Erythroblast (primary cell): ENCODE results near the gene DOCK2.

Experiments used
- GATA1 ChIP-seq: IDR thresholded peaks from 2 replicates; pipeline ENCODE4 v1.6.1; 2011; ENCODE audit warnings: low read depth, mild to moderate bottlenecking, control low read depth, low read length, moderate library complexity
- POLR2A ChIP-seq: IDR thresholded peaks from 2 replicates; pipeline ENCODE4 v1.6.1; 2011; ENCODE audit warnings: mild to moderate bottlenecking, low read length

DNA sequence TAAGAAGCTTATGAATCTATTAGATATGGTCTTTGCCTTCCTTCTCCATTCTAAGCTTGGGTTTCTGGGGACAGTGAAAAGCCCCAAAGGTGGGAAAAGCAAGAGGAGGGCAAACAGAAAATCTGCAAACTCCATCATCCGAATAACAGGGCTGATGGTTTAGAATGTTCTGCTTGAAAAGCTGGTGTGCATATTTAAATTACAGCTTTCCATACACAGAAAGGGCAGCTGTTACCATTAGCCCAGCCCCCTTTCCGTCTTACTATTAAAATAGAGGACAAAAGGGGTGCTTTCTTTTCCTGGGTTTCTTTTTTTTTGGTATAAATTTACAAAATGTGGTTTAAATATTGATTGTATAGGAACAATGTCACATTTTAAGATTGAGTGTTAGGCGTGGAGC is 321.2 kb downstream of the DOCK2 start:
- no peak for TF ChIP-seq POLR2A
- TF ChIP-seq GATA1, result no peak
